MM.1S (cell line): ENCODE measurements around the gene TMEM242.

ENCODE experiments used
- CTCF ChIP-seq: fragments of 300-600 bp; sonication (generic); IDR thresholded peaks from 2 replicates; pipeline ENCODE4 v1.5.1; 2016; ENCODE audit warnings: antibody characterized with exemption, low read length, mixed read lengths
- EZH2phosphoT487 ChIP-seq: fragments of 300-600 bp; sonication (generic); IDR thresholded peaks from 2 replicates; pipeline ENCODE4 v1.6.1; 2018; ENCODE audit warnings: antibody characterized with exemption, low read length

GRCh38 chr6:157276731-157277130 lies 46.6 kb downstream of the TMEM242 start:
- TF ChIP-seq CTCF = no peak
- TF ChIP-seq EZH2phosphoT487 = no peak
